Prostate gland (tissue), 2 donors: ENCODE results near the gene M1AP.

ENCODE experiments used
- POLR2A ChIP-seq: fragments of 450-650 bp; IDR thresholded peaks from one replicate; pipeline ENCODE4 v1.6.1; 2016; ENCODE audit warnings: antibody characterized with exemption, mild to moderate bottlenecking
- POLR2AphosphoS5 ChIP-seq: sonication (generic); formaldehyde crosslinking; IDR thresholded peaks from one replicate; pipeline ENCODE4 v1.6.1; 2017; ENCODE audit warnings: antibody characterized with exemption
- TF ChIP-seq, protein P1 (sequence below), 4 experiments: fragments of 200-600 bp in 2 of 4; fragments of 450-650 bp in 2 of 4; sonication (generic) in 2 of 4; IDR thresholded peaks; 1 replicate in 3 of 4; 2 replicates in 1 of 4; pipeline ENCODE4 v1.5.1; 2016 to 2019; ENCODE audit warnings: antibody characterized with exemption in 4 of 4, mild to moderate bottlenecking in 2 of 4, moderate library complexity in 2 of 4

DNA sequence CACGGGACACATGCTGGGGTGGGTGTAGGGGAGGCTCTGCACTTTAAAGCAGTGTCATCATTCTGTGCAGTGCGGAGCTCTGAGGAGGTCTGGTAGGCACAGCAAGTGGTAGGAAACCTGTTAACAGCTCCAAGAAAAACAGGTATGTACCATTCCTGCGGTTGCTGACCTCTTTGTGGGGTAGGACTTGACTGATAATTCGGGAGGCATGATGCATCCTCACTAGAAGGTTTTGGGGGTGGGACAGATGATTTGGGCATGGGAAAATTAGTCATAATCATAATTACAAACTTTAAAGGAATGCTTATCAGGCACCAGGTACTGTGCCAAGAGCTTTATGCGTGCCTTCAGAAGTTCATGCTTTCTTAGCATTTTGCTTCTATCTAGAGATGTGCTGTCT lies 83.9 kb downstream of the M1AP start:
- TF ChIP-seq POLR2A (no peak), POLR2AphosphoS5 (no peak)
- TF ChIP-seq, protein P1, sequence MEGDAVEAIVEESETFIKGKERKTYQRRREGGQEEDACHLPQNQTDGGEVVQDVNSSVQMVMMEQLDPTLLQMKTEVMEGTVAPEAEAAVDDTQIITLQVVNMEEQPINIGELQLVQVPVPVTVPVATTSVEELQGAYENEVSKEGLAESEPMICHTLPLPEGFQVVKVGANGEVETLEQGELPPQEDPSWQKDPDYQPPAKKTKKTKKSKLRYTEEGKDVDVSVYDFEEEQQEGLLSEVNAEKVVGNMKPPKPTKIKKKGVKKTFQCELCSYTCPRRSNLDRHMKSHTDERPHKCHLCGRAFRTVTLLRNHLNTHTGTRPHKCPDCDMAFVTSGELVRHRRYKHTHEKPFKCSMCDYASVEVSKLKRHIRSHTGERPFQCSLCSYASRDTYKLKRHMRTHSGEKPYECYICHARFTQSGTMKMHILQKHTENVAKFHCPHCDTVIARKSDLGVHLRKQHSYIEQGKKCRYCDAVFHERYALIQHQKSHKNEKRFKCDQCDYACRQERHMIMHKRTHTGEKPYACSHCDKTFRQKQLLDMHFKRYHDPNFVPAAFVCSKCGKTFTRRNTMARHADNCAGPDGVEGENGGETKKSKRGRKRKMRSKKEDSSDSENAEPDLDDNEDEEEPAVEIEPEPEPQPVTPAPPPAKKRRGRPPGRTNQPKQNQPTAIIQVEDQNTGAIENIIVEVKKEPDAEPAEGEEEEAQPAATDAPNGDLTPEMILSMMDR (IDR thresholded peaks at IDR 0.05) = no peak
